ENCODE results near the gene TENM3. TPM values are rescaled to one million over a fixed set of nuclear protein-coding genes. Genes with fewer than 3 reads are reported as not detected.

The TENM3 gene
- total and polyA plus RNA-seq, 2 of the 8 experiments (the other 6 are each of a cell fraction or from before 2014, with no cell fraction given) = 36.9 to 69.3 TPM

DNA sequence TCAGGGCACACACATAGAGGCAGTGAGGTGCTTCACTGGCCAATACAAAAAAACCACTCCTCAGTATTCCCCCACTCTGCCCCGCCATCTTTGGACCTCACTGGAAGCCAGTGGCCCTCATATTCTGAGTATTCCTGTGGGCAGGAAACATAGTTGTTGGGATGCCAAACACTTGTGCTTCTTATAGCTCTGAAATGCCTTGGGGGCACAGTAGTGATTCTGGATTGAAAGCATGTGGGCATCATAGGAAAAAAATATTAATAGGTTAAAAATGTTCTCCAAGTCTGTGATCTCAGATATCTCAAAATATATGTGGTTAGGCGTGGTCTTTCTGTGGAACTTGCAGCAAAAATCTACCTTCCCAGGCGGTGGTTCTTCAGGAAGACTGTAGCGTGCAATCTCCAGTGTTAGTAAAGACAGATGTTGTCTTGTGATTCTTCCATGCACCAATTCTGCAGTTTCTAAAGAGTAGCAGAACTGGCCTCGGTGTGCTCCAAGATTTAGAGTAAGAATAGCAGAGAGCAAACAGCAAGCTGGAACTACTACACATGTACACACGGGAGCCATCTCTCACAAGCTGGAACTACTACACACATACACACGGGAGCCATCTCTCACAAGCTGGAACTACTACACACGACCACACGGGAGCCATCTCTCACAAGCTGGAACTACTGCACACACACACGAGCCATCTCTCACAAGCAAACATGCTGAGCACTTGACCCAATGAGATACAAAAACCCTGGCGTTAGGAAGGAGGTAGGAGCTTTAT lies 8.0 kb upstream of the TENM3 start:
- ChIA-PET POLR2A (ENCODE audit: partially characterized antibody) (interaction anchor here (0.6 kb wide), 1 partner anchor 702 kb away, joined by 4 read pairs; no protein-coding TSS in a partner anchor), CTCF (ENCODE audit: partially characterized antibody) (interaction anchor here (1.0 to 1.2 kb wide), 2 partner anchors 10 to 20 kb away, joined by 4 to 5 read pairs; no protein-coding TSS in a partner anchor)
- H3K27me3 ChIP-seq (replicated peaks in 1 of 4; ENCODE audit: control insufficient read depth in 3 of 4, extremely low read depth in 1 of 4, insufficient read depth in 3 of 4, low read length in 3 of 4) = no peaks in the 10 kb centered on the region
- no peak overlapping the region for H2BK12ac ChIP-seq (ENCODE audit: low read depth, low read length)
- H4K91ac ChIP-seq (replicated peaks; ENCODE audit: insufficient read length, low read length) = no peak overlapping the region
- H3K4me1 ChIP-seq (replicated peaks in 1 of 4; ENCODE audit: control insufficient read depth in 3 of 4, insufficient read depth in 4 of 4, low read length in 3 of 4) = peaks cover 2 to 8% (median 4%) of the 10 kb centered on the region in 4 experiments; a peak in 6 of 7 replicates
- no peak overlapping the region for H3K4ac ChIP-seq (replicated peaks; ENCODE audit: insufficient read length, low read depth, low read length)
- H3K18ac ChIP-seq (ENCODE audit: extremely low read depth, low read length) = no peak overlapping the region
- no peak overlapping the region for H2BK15ac ChIP-seq (ENCODE audit: low read length)
- no peaks in the 10 kb centered on the region for H3K23me2 ChIP-seq (ENCODE audit: low read depth, low read length)
- H3K79me2 ChIP-seq (ENCODE audit: control insufficient read depth in 1 of 2, insufficient read depth in 2 of 2, low read length in 2 of 2) = 0 out of 4 replicates have a peak, but pooled peaks cover 0 to 4% of the 10 kb centered on the region in 2 experiments
- H4K20me1 ChIP-seq (replicated peaks in 1 of 2; ENCODE audit: control insufficient read depth in 1 of 2, insufficient read depth in 2 of 2, low read length in 2 of 2) = no peaks in the 10 kb centered on the region
- no peak overlapping the region for H3K9ac ChIP-seq (replicated peaks in 1 of 4; ENCODE audit: extremely low read depth in 1 of 4, low read depth in 3 of 4, low read length in 3 of 4)
- H3K4me3 ChIP-seq (ENCODE audit: extremely low read depth in 1 of 4, insufficient read depth in 2 of 4, low read depth in 3 of 4, low read length in 4 of 4) = no peak overlapping the region
- 84% methylated on average over 11 of the region's 11 CpGs; no CpG with 5 or more reads in 1 of the 2 experiments for WGBS, 2 experiments (ENCODE audit: extremely low coverage in 1 of 2, insufficient coverage in 1 of 2, insufficient read length in 1 of 2, insufficient replicate concordance in 2 of 2, low coverage in 1 of 2, low lambda C conversion rate in 2 of 2, missing lambda C conversion rate in 1 of 2)
- H4K8ac ChIP-seq (ENCODE audit: extremely low read depth, insufficient read depth, low read length) = no peak overlapping the region
- no peak overlapping the region for H2AK5ac ChIP-seq (ENCODE audit: low read depth, low read length)
- H2AFZ ChIP-seq (ENCODE audit: low read length) = no peak overlapping the region
- no peak overlapping the region for H3K23ac ChIP-seq (ENCODE audit: insufficient read length)
- H3K56ac ChIP-seq (replicated peaks; ENCODE audit: insufficient read length, low read depth, low read length) = no peak overlapping the region
- FAIRE-seq (no peak), DNase-seq (ENCODE audit: low read depth in 1 of 2, low spot score in 2 of 2) (no peak)
- H2BK20ac ChIP-seq (ENCODE audit: low read length) = no peak overlapping the region
- no peak overlapping the region for H2BK5ac ChIP-seq (ENCODE audit: low read depth, low read length)
- H3K36me3 ChIP-seq (ENCODE audit: control insufficient read depth in 2 of 4, insufficient read depth in 4 of 4, low read length in 3 of 4) = no peaks in the 10 kb centered on the region
- no peak overlapping the region for H3K27ac ChIP-seq (ENCODE audit: low read depth, low read length)
- TF ChIP-seq MAFK (IDR thresholded peaks at IDR 0.05; ENCODE audit: low read depth, low read length) = no peak
- TF ChIP-seq CREB1 (IDR thresholded peaks at IDR 0.05) = no peak
- TF ChIP-seq, protein P1, sequence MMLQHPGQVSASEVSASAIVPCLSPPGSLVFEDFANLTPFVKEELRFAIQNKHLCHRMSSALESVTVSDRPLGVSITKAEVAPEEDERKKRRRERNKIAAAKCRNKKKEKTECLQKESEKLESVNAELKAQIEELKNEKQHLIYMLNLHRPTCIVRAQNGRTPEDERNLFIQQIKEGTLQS (IDR thresholded peaks at IDR 0.05; ENCODE audit: insufficient read depth, low read depth, low read length) = no peak
- TF ChIP-seq FOSL1 (IDR thresholded peaks at IDR 0.05; ENCODE audit: insufficient read depth, low read depth, low read length) = no peak
- no peak for TF ChIP-seq ZNF274 (IDR thresholded peaks at IDR 0.05; ENCODE audit: borderline replicate concordance, extremely low read depth, low read length)
- no peak for TF ChIP-seq GTF2F1 (IDR thresholded peaks at IDR 0.05; ENCODE audit: borderline replicate concordance, low read depth, low read length)
- no peak for TF ChIP-seq RBBP5 (IDR thresholded peaks at IDR 0.05; ENCODE audit: borderline replicate concordance, low read depth, low read length)
- TF ChIP-seq TCF12 (IDR thresholded peaks at IDR 0.05; ENCODE audit: low read depth, low read length) = no peak
- TF ChIP-seq TAF7 (optimal IDR thresholded peaks at IDR 0.05; ENCODE audit: borderline replicate concordance, low read depth, low read length) = no peak
- no peak overlapping the region for H2BK120ac ChIP-seq (replicated peaks; ENCODE audit: low read depth, low read length)
- H3K79me1 ChIP-seq (ENCODE audit: low read depth, low read length) = no peaks in the 10 kb centered on the region; the same call in 1 of the 2 replicates
- no peak overlapping the region for H3K4me2 ChIP-seq (ENCODE audit: insufficient read depth in 1 of 2, low read depth in 2 of 2, low read length in 2 of 2)
- no peak overlapping the region for H3K14ac ChIP-seq (ENCODE audit: insufficient read length)
- H3K9me3 ChIP-seq (ENCODE audit: insufficient read depth in 2 of 2, low read depth in 1 of 2, low read length in 1 of 2) = no peaks in the 10 kb centered on the region
- H4K5ac ChIP-seq (ENCODE audit: insufficient read length, low read depth, low read length) = no peak overlapping the region
